Transverse colon (tissue), 4 donors: ENCODE results near the gene FHAD1.

ENCODE experiments used
- POLR2A ChIP-seq: fragments of 450-650 bp; IDR thresholded peaks from one replicate; pipeline ENCODE4 v1.6.1; 2016; ENCODE audit warnings: antibody characterized with exemption, mild to moderate bottlenecking, moderate library complexity
- POLR2AphosphoS5 ChIP-seq, 3 donors: sonication (generic); formaldehyde crosslinking; IDR thresholded peaks; one replicate each; pipeline ENCODE4 v1.6.1; 2016; ENCODE audit warnings: antibody characterized with exemption in 3 of 3
- TF ChIP-seq, protein P1 (sequence below), 5 experiments: fragments of 200-600 bp in 3 of 5; fragments of 450-650 bp in 2 of 5; sonication (generic) in 3 of 5; IDR thresholded peaks; 1 replicate in 2 of 5; 2 replicates in 3 of 5; pipeline ENCODE4 v1.5.1; 2016 to 2017; ENCODE audit warnings: antibody characterized with exemption in 5 of 5, inconsistent platforms in 3 of 5, mild to moderate bottlenecking in 2 of 5, moderate library complexity in 1 of 5

DNA sequence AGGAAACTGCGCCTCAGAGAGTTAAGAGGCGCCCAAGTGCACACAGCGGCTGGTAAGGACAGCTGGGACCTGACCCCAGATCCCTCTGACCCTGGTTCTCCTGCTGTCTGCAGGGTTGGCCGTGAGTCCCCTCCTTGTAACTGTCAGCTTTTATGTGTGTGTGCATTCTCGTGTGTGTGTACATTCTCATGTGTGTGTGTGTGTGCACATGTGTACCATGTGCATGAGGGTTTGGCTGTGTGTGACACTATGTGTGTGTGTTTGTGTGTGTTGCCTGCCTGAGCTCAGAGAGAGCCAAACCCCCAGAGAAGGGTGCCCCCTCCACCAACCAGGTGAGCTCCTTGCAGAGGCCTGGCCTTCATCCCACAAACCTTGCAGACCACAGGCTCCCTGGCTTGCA is 136.8 kb downstream of the FHAD1 start:
- TF ChIP-seq POLR2A (no peak), POLR2AphosphoS5 (IDR thresholded peaks at IDR 0.05) (no peak)
- TF ChIP-seq, protein P1, sequence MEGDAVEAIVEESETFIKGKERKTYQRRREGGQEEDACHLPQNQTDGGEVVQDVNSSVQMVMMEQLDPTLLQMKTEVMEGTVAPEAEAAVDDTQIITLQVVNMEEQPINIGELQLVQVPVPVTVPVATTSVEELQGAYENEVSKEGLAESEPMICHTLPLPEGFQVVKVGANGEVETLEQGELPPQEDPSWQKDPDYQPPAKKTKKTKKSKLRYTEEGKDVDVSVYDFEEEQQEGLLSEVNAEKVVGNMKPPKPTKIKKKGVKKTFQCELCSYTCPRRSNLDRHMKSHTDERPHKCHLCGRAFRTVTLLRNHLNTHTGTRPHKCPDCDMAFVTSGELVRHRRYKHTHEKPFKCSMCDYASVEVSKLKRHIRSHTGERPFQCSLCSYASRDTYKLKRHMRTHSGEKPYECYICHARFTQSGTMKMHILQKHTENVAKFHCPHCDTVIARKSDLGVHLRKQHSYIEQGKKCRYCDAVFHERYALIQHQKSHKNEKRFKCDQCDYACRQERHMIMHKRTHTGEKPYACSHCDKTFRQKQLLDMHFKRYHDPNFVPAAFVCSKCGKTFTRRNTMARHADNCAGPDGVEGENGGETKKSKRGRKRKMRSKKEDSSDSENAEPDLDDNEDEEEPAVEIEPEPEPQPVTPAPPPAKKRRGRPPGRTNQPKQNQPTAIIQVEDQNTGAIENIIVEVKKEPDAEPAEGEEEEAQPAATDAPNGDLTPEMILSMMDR (IDR thresholded peaks at IDR 0.05): no peak
